Measurements from ENCODE around the gene PRR35. TPM values are rescaled to one million over a fixed set of nuclear protein-coding genes. Genes with fewer than 3 reads are reported as not detected.

Gene PRR35
- polyA plus RNA-seq, 1 donor from 2014 or later = not detected

DNA sequence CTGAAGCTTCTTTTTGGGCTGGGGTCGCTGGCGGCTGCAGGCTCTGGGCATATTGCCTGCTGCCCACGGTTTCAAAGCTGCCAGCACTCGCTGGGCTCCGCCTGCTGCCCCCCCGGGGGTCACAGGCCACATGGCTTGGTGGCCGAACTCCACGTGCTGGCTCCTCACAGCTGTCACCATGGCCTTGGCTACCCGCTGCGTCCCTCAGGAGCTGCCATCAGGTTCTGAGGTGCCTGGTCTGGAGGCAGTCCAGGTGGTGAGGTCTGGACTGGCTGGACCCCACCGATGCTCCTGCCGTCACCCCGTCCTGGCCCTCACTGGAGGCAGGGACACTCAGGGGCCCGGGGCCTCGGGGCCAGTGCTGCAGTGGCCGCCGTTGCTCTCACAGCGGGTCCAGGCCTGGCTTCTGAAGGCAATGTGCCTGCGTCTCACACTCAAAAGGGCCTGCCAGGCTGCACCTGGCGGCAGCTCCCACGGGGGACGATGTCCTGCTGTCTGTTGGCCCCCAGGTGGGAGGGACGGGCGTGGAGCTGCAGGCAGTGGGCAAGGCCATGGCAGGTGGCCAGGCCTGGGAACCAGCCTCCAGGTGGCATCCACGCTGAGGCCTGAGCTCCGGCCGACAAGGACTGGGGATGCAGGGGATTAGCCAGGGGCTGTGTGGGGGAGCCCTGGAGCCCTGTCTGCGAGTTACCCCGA, 19.4 kb upstream of the PRR35 start:
- no peak overlapping the region for H3K27ac ChIP-seq (ENCODE audit: low read length)
- no peaks in the 10 kb centered on the region for H3K9me3 ChIP-seq (ENCODE audit: low read length)
- no peaks in the 10 kb centered on the region for H3K79me2 ChIP-seq (replicated peaks; ENCODE audit: insufficient read depth, low read length)
- no peaks in the 10 kb centered on the region for H3F3A ChIP-seq (ENCODE audit: insufficient read depth, low read length, poor library complexity, severe bottlenecking)
- no peak overlapping the region for H3K9ac ChIP-seq (ENCODE audit: low read length)
- no peak overlapping the region for H3K4me2 ChIP-seq (ENCODE audit: low read length)
- H3K36me3 ChIP-seq (ENCODE audit: insufficient read depth, low read length) = no peaks in the 10 kb centered on the region
- H3K9me2 ChIP-seq (ENCODE audit: insufficient read depth, low read length) = no peaks in the 10 kb centered on the region
- TF ChIP-seq REST (IDR thresholded peaks at IDR 0.05; ENCODE audit: borderline replicate concordance) = no peak
- no peaks in the 10 kb centered on the region for H4K20me1 ChIP-seq (ENCODE audit: insufficient read depth)
- no peaks in the 10 kb centered on the region for H3K27me3 ChIP-seq (ENCODE audit: insufficient read depth, low read depth, low read length)
- H3K4me3 ChIP-seq (ENCODE audit: low read length) = no peak overlapping the region
- H2AFZ ChIP-seq (ENCODE audit: low read depth, low read length) = no peak overlapping the region

DNA sequence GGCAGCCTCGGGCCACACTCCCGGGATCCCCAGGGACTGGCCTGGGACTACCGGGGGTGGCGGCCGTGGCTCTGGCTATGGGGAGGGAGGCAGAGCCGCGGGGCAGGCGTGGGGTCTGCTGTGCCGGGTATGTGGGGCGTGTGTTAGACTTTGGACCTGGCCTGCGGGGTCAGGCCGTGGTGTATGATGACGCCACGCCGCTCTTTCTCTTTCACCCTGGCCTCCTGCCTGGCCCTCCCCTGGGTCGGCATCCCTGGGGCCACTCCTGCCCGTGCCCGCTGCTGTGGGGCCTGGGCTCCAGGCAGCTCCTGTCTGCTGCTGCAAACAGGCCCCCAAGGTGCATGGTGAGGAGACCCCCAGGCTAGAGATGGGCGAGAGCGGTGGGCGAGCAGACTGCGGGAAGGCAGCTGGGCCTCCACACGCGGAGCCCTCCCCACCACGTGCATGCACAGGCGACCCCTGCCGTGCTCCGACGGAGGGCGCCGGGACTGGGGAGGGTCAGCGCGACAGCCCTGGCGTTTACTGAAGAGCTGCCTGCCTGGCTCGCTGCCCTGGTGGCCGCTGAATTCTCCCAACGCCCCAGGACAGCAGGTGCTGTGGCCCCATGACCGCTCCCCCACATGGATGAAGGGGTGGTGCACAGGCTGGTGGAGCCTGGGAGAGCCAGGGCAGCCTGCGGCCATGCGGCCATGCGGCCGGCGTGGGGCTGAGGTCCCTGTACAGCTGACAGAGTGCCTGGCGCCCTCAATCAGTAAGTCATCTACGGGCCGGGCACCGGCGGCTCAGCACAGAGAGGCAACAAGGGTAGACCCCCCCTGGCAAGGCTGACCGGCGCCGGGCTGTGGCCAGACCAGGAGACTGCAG, 16.7 kb upstream of the PRR35 start:
- Histone ChIP-seq H3K9ac (ENCODE audit: low read length) (no peak overlapping the region), H3K36me3 (ENCODE audit: insufficient read depth, low read length) (no peaks in the 10 kb centered on the region), H4K20me1 (ENCODE audit: insufficient read depth) (no peaks in the 10 kb centered on the region), H2AFZ (ENCODE audit: low read depth, low read length) (no peak overlapping the region), H3K9me2 (ENCODE audit: insufficient read depth, low read length) (no peaks in the 10 kb centered on the region), H3K4me3 (ENCODE audit: low read length) (no peak overlapping the region), H3K9me3 (ENCODE audit: low read length) (no peaks in the 10 kb centered on the region), H3F3A (ENCODE audit: insufficient read depth, low read length, poor library complexity, severe bottlenecking) (no peaks in the 10 kb centered on the region), H3K4me2 (ENCODE audit: low read length) (no peak overlapping the region), H3K27ac (ENCODE audit: low read length) (no peak overlapping the region), H3K27me3 (ENCODE audit: insufficient read depth, low read depth, low read length) (no peaks in the 10 kb centered on the region), H3K79me2 (replicated peaks; ENCODE audit: insufficient read depth, low read length) (no peaks in the 10 kb centered on the region)
- TF ChIP-seq SMC3 (conservative IDR thresholded peaks at IDR 0.05; ENCODE audit: poor library complexity) = no peak
- no peak for TF ChIP-seq POLR2AphosphoS5 (IDR thresholded peaks at IDR 0.05)
- TF ChIP-seq REST (IDR thresholded peaks at IDR 0.05; ENCODE audit: borderline replicate concordance) = no peak
- TF ChIP-seq TAF1 (IDR thresholded peaks at IDR 0.05; ENCODE audit: low read depth) = no peak
- no peak for TF ChIP-seq EZH2 (IDR thresholded peaks at IDR 0.05; ENCODE audit: borderline replicate concordance, insufficient read depth, low read length, poor library complexity, severe bottlenecking)
- no peak for TF ChIP-seq MXI1 (conservative IDR thresholded peaks at IDR 0.05; ENCODE audit: poor library complexity, severe bottlenecking)
- TF ChIP-seq EP300 (conservative IDR thresholded peaks at IDR 0.05; ENCODE audit: poor library complexity, severe bottlenecking) = no peak
- TF ChIP-seq, protein P1, sequence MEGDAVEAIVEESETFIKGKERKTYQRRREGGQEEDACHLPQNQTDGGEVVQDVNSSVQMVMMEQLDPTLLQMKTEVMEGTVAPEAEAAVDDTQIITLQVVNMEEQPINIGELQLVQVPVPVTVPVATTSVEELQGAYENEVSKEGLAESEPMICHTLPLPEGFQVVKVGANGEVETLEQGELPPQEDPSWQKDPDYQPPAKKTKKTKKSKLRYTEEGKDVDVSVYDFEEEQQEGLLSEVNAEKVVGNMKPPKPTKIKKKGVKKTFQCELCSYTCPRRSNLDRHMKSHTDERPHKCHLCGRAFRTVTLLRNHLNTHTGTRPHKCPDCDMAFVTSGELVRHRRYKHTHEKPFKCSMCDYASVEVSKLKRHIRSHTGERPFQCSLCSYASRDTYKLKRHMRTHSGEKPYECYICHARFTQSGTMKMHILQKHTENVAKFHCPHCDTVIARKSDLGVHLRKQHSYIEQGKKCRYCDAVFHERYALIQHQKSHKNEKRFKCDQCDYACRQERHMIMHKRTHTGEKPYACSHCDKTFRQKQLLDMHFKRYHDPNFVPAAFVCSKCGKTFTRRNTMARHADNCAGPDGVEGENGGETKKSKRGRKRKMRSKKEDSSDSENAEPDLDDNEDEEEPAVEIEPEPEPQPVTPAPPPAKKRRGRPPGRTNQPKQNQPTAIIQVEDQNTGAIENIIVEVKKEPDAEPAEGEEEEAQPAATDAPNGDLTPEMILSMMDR (IDR thresholded peaks at IDR 0.05; ENCODE audit: poor library complexity, severe bottlenecking) = no peak
- no peak for TF ChIP-seq RAD21 (conservative IDR thresholded peaks at IDR 0.05)
